Left ventricle myocardium superior (tissue), 1 donor: ENCODE results near the gene PMS1. TPM values are rescaled to one million over a fixed set of nuclear protein-coding genes. Genes with fewer than 3 reads are reported as not detected.

Source experiments
- ATAC-seq: fragments of 200-7000 bp; cut with Tn5 transposase; one replicate; pipeline ENCODE4 v1.9.1; 2020; ENCODE audit warnings: mild to moderate bottlenecking, moderate library complexity
- DNase-seq: peaks from one replicate; pipeline ENCODE4 v3.0.0-alpha.2; 2020
- intact Hi-C: fragments of 100-400 bp; cut with micrococcal nuclease; formaldehyde crosslinking; loops from one replicate; pipeline ENCODE4 v1.11.0; 2022
- total RNA-seq: library from RNA; stranded (reverse); fragmentation: NEBNext Ultra II Directional; extraction: Animal tissue kit (Norgen Biotek cat#: 25700); gene quantifications from one replicate; pipeline ENCODE4 v1.2.1, GENCODE V29; 2021
- donor health status: DM: no; HTN: yes; CAD: no; lungs with severe emphysema.

Gene PMS1
- total RNA-seq, 1 donor from 2014 or later, result 12.3 TPM

- no peak for DNase-seq
- intact Hi-C loops, result no loop called here
- ATAC-seq, result no peak
Measured at GRCh38 chr2:189899101-189899500, 114.9 kb downstream of the PMS1 start.

GRCh38 chr2:189900726-189901125 lies 116.5 kb downstream of the PMS1 start:
- ATAC-seq (no peak), DNase-seq (no peak)
- intact Hi-C loops, result no loop called here

GRCh38 chr2:189901664-189902063 lies 117.4 kb downstream of the PMS1 start:
- DNase-seq (no peak), ATAC-seq (no peak)
- intact Hi-C loops, result no loop called here

GRCh38 chr2:189913821-189914220 lies 129.6 kb downstream of the PMS1 start:
- DNase-seq (no peak), ATAC-seq (no peak)
- intact Hi-C loops, result no loop called here

- DNase-seq (no peak), ATAC-seq (no peak)
- intact Hi-C loops, result no loop called here
Measured at GRCh38 chr2:189916651-189917050, 132.4 kb downstream of the PMS1 start.

Other genes with a start within 250 kb of the PMS1 start
- gene SLC40A1, start 203.7 kb upstream of the PMS1 start, total RNA-seq, result 57.5 TPM
- gene ASNSD1, start 123.0 kb upstream of the PMS1 start, total RNA-seq, result 33.0 TPM
- 8.8 TPM for gene ANKAR, start 109.8 kb upstream of the PMS1 start, total RNA-seq
- gene OSGEPL1, start 21.7 kb upstream of the PMS1 start, total RNA-seq, result 12.6 TPM
- 21.4 TPM for gene ORMDL1, start 111 bp upstream of the PMS1 start, total RNA-seq